ENCODE data around the gene PTGES3L. TPM values are rescaled to one million over a fixed set of nuclear protein-coding genes. Genes with fewer than 3 reads are reported as not detected.
"Not testable (repeated sequence)": the region's sequence is repeated elsewhere in the genome, so short reads cannot be mapped to it uniquely, and the experiment has no call there.

Gene PTGES3L
- polyA plus RNA-seq, 1 experiment = 3.3 TPM

DNA sequence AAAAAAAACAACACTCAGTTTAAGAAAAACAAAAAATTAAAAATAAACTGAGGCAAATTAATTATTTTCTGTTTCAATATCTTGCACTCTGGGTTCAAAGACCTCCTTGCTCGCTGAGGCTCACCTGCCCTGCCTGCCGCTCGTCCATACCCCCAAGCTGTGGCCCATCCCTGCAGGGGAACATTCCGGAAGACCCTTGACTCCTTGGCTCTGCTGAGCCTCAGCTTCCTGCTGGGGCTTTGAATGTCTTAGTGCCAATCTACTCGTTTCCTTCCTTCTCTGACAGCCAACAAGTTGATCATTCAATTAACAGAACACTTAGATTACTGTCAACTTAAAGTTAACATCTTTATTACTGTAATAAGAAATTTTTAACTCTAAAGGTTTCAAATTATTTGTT is 55.0 kb downstream of the PTGES3L start:
- DNase-seq (ENCODE audit: low read depth) = no peak
- TF ChIP-seq, protein P1, sequence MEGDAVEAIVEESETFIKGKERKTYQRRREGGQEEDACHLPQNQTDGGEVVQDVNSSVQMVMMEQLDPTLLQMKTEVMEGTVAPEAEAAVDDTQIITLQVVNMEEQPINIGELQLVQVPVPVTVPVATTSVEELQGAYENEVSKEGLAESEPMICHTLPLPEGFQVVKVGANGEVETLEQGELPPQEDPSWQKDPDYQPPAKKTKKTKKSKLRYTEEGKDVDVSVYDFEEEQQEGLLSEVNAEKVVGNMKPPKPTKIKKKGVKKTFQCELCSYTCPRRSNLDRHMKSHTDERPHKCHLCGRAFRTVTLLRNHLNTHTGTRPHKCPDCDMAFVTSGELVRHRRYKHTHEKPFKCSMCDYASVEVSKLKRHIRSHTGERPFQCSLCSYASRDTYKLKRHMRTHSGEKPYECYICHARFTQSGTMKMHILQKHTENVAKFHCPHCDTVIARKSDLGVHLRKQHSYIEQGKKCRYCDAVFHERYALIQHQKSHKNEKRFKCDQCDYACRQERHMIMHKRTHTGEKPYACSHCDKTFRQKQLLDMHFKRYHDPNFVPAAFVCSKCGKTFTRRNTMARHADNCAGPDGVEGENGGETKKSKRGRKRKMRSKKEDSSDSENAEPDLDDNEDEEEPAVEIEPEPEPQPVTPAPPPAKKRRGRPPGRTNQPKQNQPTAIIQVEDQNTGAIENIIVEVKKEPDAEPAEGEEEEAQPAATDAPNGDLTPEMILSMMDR (IDR thresholded peaks at IDR 0.05; ENCODE audit: insufficient read depth, low read depth, low read length) = no peak
- ChIA-PET CTCF (interaction anchor here (0.6 to 1.4 kb wide), 2 partner anchors 55 to 81 kb away, joined by 3 to 7 read pairs; partner anchors contain the start of gene PTGES3L), POLR2A (interaction anchor here (0.6 kb wide), 1 partner anchor 151 kb away, joined by 4 read pairs; the partner anchor contains the start of gene VPS25)
- no peaks in the 10 kb centered on the region for H3K36me3 ChIP-seq (ENCODE audit: control insufficient read depth, insufficient read depth, low read length)
- peaks cover 12% of the 10 kb centered on the region for H3K27me3 ChIP-seq (ENCODE audit: control insufficient read depth, insufficient read depth, low read length)
- H3K4me3 ChIP-seq (ENCODE audit: low read depth, low read length) = no peak overlapping the region

DNA sequence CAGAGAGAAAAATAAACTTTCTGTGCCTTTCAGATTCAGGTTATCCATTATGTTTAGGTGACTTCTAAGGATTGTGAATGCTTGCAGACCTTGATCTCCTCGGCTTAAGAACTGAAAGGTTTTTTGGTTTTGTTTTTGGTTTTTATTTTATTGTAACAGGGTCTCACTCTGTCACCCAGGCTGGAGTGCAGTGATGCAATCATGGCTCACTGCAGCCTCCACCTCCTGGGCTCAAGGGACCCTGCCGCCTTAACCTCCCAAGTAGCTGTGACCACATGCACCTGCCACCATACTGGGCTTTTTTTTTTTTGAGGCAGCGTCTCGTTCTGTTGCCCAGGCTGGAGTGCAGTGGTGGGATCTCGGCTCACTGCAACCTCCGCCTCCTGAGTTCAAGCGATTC is 56.4 kb downstream of the PTGES3L start:
- POLR2A ChIA-PET = not testable (repeated sequence)

DNA sequence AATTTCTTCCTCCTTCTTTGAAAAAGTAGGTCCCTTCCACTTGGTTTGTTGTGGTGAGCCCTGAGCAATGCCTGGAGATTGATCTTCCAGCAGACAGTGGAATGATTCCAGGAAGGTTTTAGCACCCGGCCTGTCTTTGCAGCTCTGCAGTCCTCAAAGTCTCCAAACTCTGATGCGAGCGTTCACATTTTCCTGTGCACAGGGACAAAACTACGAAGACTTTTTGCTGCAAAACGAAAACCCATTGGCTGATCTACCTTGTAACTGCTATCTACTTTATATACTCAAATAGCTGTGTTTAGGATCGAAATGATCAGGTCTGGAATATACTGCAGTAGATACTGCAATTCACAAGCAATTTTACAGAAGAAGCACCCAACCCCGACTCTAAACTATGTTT is 57.6 kb downstream of the PTGES3L start:
- CTCF ChIA-PET = interaction anchor here (0.8 to 1.2 kb wide), 3 partner anchors 75 to 98 kb away, joined by 3 read pairs; partner anchors contain the start of genes AOC2 and BECN1

More for the DNA sequence above, 56.4 kb downstream of the PTGES3L start:
- not testable (repeated sequence) for DNase-seq (ENCODE audit: low read depth); H3K4me3 ChIP-seq (ENCODE audit: low read depth, low read length); H3K36me3 ChIP-seq (ENCODE audit: control insufficient read depth, insufficient read depth, low read length)
- peaks cover 12% of the 10 kb centered on the region for H3K27me3 ChIP-seq (ENCODE audit: control insufficient read depth, insufficient read depth, low read length)
- CTCF ChIA-PET = interaction anchor here (0.9 to 1.2 kb wide), 2 partner anchors 14 to 79 kb away, joined by 3 read pairs; partner anchors contain the start of gene AOC2

DNA sequence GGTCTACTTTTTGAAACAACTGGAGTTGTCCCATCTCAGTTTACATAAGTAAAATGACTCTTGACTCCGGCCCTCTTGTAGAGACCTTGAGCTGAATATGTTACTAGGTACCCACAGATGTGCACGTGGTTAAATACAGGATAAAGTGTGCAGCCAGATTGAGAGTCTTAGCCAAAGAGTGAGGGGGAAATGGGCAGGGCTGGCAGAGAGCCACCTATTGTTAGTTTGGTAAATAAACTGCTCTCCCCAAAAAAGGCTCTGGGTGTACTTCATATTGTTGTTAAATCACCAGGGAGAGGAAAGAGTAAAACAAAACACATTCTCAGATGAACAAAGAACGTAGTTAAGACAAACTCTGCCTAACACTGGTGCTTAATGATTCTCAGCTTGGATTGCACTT is 59.0 kb downstream of the PTGES3L start:
- ChIA-PET CTCF (interaction anchor here (1.3 kb wide), 2 partner anchors 8 to 78 kb away, joined by 3 to 8 read pairs; no protein-coding TSS in a partner anchor), POLR2A (no interaction called here)
- TF ChIP-seq, protein P1 (IDR thresholded peaks at IDR 0.05; ENCODE audit: insufficient read depth, low read depth, low read length) = no peak
- no peak for DNase-seq (ENCODE audit: low read depth)
- Histone ChIP-seq H3K36me3 (ENCODE audit: control insufficient read depth, insufficient read depth, low read length) (no peaks in the 10 kb centered on the region), H3K4me3 (ENCODE audit: low read depth, low read length) (no peak overlapping the region), H3K27me3 (ENCODE audit: control insufficient read depth, insufficient read depth, low read length) (peaks cover 12% of the 10 kb centered on the region)

More for the DNA sequence above, 57.6 kb downstream of the PTGES3L start:
- POLR2A ChIA-PET = no interaction called here
- H3K27me3 ChIP-seq (ENCODE audit: control insufficient read depth, insufficient read depth, low read length) = peaks cover 12% of the 10 kb centered on the region
- DNase-seq (ENCODE audit: low read depth) = no peak
- H3K36me3 ChIP-seq (ENCODE audit: control insufficient read depth, insufficient read depth, low read length) = no peaks in the 10 kb centered on the region
- TF ChIP-seq, protein P1 (IDR thresholded peaks at IDR 0.05; ENCODE audit: insufficient read depth, low read depth, low read length) = no peak
- no peak overlapping the region for H3K4me3 ChIP-seq (ENCODE audit: low read depth, low read length)

DNA sequence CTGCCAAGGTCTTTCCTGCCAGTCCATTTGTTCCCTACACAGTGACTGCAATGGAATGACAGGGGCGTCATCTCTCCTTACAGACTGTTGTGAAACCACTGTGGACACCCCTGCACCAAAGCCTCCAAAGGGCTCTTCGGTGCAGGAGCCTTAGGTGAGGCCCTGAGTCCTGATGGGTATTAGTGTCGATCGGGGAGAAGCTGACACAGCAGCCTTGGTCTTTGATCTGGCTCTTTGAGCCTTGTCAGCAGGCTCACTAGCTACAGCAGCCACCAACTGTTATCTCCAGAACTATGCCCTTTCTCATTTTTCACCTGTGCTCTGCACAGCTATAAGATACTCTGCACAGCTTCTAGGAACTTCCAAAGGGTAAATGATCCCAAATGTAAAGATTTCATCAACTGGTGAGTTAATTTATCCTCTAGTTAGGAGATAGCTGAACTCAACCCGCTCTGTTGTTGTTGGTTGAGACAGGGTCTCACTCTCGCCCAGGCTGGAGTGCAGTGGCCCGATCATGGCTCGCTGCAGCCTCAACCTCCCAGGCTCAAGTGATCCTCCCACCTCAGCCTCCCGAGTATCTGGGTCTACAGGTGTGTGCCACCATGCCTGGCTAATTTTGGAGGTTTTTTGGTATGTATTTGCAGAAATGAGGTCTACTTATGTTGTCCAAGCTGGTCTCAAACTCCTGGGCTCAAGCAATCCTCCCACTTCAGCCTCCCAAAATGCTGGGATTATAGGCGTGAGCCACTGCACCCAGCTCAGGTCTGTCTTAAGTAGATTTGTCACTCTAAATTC is 59.6 kb downstream of the PTGES3L start:
- ChIA-PET CTCF (interaction anchor here (0.6 to 1.3 kb wide), 3 partner anchors 9 to 517 kb away, joined by 3 to 8 read pairs (median 3); no protein-coding TSS in a partner anchor), POLR2A (no interaction called here)

DNA sequence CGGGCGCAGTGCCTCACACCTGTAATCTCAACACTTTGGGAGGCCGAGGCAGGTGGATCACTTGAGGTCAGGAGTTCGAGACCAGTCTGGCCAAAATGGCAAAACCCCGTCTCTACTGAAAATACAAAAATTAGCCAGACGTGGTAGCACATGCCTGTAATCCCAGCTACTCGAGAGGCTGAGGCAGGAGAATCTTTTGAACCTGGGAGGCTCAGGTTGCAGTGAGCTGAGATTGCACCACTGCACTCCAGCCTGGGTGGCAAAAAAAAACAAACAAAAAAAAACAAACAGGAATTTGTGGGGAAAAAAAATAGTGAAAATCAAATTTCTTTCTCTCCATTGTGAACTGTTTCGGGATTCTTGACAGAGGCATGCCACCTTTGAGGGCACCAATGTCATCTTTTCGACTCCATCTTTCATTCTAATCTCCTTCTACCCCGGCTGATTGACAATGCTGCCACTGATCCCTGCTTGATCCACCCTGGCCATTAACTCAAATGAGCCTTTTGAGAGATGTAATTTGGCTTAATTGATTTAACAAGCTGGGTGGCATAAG is 60.3 kb downstream of the PTGES3L start:
- ChIA-PET POLR2A (interaction anchor here (0.6 kb wide), 1 partner anchor 14 kb away, joined by 3 read pairs; no protein-coding TSS in a partner anchor), CTCF (interaction anchor here (0.6 to 1.3 kb wide), 4 partner anchors 10 to 517 kb away, joined by 3 to 8 read pairs (median 3); partner anchors contain the start of gene AOC2)
- H3K36me3 ChIP-seq (ENCODE audit: control insufficient read depth, insufficient read depth, low read length); DNase-seq (ENCODE audit: low read depth); H3K4me3 ChIP-seq (ENCODE audit: low read depth, low read length): not testable (repeated sequence)
- H3K27me3 ChIP-seq (ENCODE audit: control insufficient read depth, insufficient read depth, low read length) = peaks cover 12% of the 10 kb centered on the region

More for the DNA sequence above, 59.6 kb downstream of the PTGES3L start:
- TF ChIP-seq, protein P1 (IDR thresholded peaks at IDR 0.05; ENCODE audit: insufficient read depth, low read depth, low read length) = no peak
- DNase-seq (ENCODE audit: low read depth) = no peak
- Histone ChIP-seq H3K27me3 (ENCODE audit: control insufficient read depth, insufficient read depth, low read length) (peaks cover 12% of the 10 kb centered on the region), H3K36me3 (ENCODE audit: control insufficient read depth, insufficient read depth, low read length) (no peaks in the 10 kb centered on the region), H3K4me3 (ENCODE audit: low read depth, low read length) (no peak overlapping the region)

All from BJ (cell line).